ENCODE data around the gene COX6A2.

DNA sequence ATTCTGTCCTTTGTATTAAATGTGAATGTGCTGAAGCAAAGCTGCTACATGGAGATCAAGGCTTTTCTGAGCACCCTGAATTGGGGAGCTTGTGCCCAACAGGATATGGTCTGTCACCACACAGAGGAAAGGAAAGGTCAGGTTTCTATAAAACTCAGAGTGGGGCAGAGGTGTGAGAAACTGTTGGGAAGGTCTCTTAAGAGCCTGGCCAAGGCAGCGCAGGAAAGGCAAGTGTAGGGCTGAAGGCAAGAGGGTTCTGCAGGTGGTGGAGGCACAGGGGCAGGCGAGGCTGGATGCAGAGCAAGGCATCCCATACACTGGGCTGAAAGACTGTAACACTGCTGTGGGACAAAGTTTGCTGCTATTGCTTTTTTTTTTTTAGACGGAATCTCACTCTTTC lies 8.1 kb downstream of the COX6A2 start:
- TF ChIP-seq POLR2A (IDR thresholded peaks at IDR 0.05; ENCODE audit: low read depth, low read length) (no peak), POLR2AphosphoS5 (IDR thresholded peaks at IDR 0.05; ENCODE audit: low read depth, low read length) (no peak), TAF1 (IDR thresholded peaks at IDR 0.05; ENCODE audit: borderline replicate concordance, low read depth, low read length) (no peak)

All from GM12892 (cell line).